ENCODE measurements around the gene RAB30. TPM values are rescaled to one million over a fixed set of nuclear protein-coding genes. Genes with fewer than 3 reads are reported as not detected.
"Not testable (repeated sequence)": the region's sequence is repeated elsewhere in the genome, so short reads cannot be mapped to it uniquely, and the experiment has no call there.

RAB30 gene
- total RNA-seq, 2 donors from 2014 or later = 15.3 to 19.0 TPM

DNA sequence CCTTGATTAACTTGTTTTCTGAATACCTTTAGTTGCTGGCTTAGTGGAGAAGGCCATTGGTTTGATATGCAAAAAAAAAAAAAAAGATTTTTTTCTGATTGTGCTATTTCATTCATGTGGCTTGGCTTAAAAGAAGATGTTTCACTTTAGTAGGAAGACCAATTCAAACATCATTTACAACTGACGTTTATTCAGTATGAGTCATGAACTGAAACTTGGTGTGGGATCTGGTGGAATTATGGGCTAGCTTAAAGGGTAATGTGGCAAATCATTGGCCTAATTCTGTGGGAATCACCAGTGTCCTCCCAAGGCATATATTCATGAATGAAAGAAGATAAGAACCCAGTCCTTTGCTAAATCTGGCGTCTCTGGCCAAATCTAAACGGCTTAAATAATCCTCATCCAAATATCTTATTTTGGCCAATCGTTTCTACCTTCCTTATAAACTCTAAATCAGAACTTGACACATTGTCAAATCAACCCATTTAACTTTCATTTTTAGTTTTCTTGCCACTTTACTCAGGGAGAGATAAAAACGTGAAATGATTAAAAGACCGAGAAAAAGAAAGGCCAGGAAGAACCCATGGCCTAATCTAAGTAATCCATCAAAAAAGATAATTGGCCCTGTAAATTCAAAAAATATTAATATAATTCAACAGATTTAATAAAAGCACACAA is 93.1 kb downstream of the RAB30 start:
- ATAC-seq (replicated peaks in 1 of 2) (peak; percentile 73 to 77), DNase-seq (peak in 1 of 2 donors; percentile 30)
- peaks cover 0 to 3% of the 10 kb centered on the region in 2 donors for H3K9me3 Mint-ChIP-seq
- H3K4me3 Mint-ChIP-seq = peak overlapping the region; percentile 55 to 64
- H3K4me1 Mint-ChIP-seq (ENCODE audit: low read depth) = peaks cover 57% of the 10 kb centered on the region
- H3K27ac Mint-ChIP-seq = peak overlapping the region; percentile 47
- H3K27me3 Mint-ChIP-seq (ENCODE audit: low read depth) = peaks cover 7% of the 10 kb centered on the region
- H3K36me3 Mint-ChIP-seq (ENCODE audit: insufficient read depth in 2 of 2) = peaks cover 11 to 13% of the 10 kb centered on the region in 2 donors

DNA sequence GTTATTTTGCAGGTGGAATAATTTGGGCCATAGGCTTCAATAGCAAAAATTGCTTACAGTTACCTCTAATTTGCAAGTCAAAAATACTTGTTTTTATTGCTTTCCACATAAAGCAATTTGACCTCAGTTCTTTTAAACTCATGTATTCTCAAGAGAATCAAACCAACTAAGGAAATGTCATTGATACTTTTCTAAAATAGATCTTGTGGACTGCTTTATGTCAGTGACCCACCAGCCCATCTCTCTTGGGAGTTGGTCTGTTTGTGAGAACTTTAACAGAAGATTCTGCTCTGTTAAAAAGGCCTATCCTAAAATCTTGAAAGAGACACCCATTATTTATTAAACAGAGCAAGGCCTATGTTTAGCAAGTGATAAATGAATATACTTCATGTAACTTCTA is 94.9 kb downstream of the RAB30 start:
- Mint-ChIP-seq H3K27me3 (ENCODE audit: low read depth) (peaks cover 10% of the 10 kb centered on the region), H3K36me3 (ENCODE audit: insufficient read depth in 2 of 2) (peaks cover 8 to 9% of the 10 kb centered on the region in 2 donors), H3K4me1 (ENCODE audit: low read depth) (peaks cover 69% of the 10 kb centered on the region), H3K27ac (no peak overlapping the region), H3K4me3 (no peak overlapping the region), H3K9me3 (peaks cover 0 to 3% of the 10 kb centered on the region in 2 donors)
- DNase-seq = no peak
- ATAC-seq (replicated peaks in 1 of 2) = no peak

DNA sequence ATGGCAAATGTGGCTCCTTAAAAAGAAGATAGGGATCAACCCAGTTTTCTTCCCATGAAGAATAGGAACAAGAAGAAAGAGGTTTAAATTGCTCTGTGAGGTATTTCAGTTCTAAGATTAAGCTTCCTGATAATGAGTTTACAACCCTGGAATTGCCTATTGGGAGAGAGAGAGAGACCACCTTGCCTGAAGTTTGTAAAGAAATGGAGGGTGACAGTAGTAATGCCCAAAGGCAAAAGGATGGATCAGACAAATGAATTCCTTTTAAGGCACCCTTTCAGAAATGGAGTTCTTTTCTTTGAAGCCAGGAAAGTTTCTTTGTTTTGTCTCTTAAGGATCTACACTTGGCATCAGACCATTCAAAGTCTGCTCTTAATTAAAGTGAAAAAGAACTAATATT is 95.8 kb downstream of the RAB30 start:
- H3K9me3 Mint-ChIP-seq = peaks cover 3% of the 10 kb centered on the region in 2 donors
- ATAC-seq (replicated peaks in 1 of 2) = no peak
- peaks cover 3 to 7% of the 10 kb centered on the region in 2 donors for H3K36me3 Mint-ChIP-seq (ENCODE audit: insufficient read depth in 2 of 2)
- peaks cover 73% of the 10 kb centered on the region for H3K4me1 Mint-ChIP-seq (ENCODE audit: low read depth)
- H3K27me3 Mint-ChIP-seq (ENCODE audit: low read depth) = peaks cover 10% of the 10 kb centered on the region
- H3K27ac Mint-ChIP-seq = no peak overlapping the region
- DNase-seq = no peak
- H3K4me3 Mint-ChIP-seq = no peak overlapping the region

DNA sequence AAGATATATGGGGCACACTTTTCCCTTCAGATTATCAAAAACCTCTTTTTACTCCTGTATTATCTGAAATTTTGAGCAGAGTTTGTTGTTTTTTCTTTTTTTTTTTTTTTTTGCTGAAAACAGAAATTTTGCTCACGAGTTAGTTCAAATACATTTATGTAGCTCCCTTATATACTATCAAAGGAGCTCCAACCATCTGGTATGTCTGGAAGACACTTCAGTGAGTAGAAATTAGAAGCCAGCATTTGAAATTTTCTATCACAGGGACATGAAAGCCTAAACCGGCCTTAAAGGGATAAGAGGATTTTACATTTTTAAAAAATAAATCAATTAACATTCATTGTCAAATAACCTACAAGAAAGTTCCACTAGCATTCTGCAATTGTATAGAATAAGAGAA is 96.8 kb downstream of the RAB30 start:
- no peak for DNase-seq
- Mint-ChIP-seq H3K4me3 (no peak overlapping the region), H3K27me3 (ENCODE audit: low read depth) (peaks cover 10% of the 10 kb centered on the region), H3K27ac (no peak overlapping the region), H3K36me3 (ENCODE audit: insufficient read depth in 2 of 2) (peaks cover 4% of the 10 kb centered on the region in 2 donors), H3K9me3 (peaks cover 3 to 4% of the 10 kb centered on the region in 2 donors), H3K4me1 (ENCODE audit: low read depth) (peaks cover 67% of the 10 kb centered on the region)
- ATAC-seq (replicated peaks in 1 of 2) = no peak

DNA sequence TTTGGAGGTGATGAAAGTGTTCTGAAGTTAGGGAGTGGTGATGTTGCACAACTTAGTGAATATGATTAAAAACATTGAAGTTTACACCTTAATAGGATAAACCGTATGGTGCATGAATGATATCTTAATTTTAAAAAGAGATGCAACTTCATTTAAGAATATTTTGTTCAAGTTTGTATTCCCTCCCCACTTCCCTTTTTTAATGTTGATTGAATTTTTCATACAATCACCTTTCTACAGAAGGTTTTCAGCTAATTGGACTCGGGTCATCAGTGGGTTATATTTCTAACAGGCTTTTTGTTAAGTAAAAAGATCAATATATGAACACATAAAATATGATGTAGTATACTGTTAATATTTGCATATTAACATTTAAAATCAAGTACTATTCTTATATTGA is 97.6 kb downstream of the RAB30 start:
- no peak overlapping the region for H3K4me3 Mint-ChIP-seq
- ATAC-seq (replicated peaks in 1 of 2) (no peak), DNase-seq (no peak)
- peaks cover 10% of the 10 kb centered on the region for H3K27me3 Mint-ChIP-seq (ENCODE audit: low read depth)
- H3K36me3 Mint-ChIP-seq (ENCODE audit: insufficient read depth in 2 of 2) = peaks cover 4% of the 10 kb centered on the region in 2 donors
- peaks cover 3 to 4% of the 10 kb centered on the region in 2 donors for H3K9me3 Mint-ChIP-seq
- peaks cover 67% of the 10 kb centered on the region for H3K4me1 Mint-ChIP-seq (ENCODE audit: low read depth)
- no peak overlapping the region for H3K27ac Mint-ChIP-seq

DNA sequence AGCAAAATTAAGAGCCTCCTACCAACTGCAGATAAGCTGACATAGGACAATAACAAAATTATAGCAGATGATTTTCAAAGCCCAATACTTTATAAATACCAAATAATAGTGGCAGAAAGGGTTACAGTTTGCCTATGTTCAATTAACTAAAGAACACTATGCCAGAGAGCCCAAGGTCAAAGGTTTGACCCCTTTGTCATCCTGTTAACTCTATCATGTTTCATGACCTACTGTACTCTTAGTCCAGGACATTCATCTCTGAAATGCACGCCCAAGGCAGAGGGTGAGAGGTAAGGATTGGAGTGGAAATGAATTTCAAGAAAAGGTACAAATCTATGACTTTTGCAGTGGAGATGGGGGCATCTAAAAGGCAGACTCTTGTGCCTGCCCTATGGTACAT is 99.6 kb downstream of the RAB30 start:
- DNase-seq = no peak
- peaks cover 10% of the 10 kb centered on the region for H3K27me3 Mint-ChIP-seq (ENCODE audit: low read depth)
- peaks cover 3 to 4% of the 10 kb centered on the region in 2 donors for H3K36me3 Mint-ChIP-seq (ENCODE audit: insufficient read depth in 2 of 2)
- H3K27ac Mint-ChIP-seq = no peak overlapping the region
- peaks cover 53% of the 10 kb centered on the region for H3K4me1 Mint-ChIP-seq (ENCODE audit: low read depth)
- peak overlapping the region; percentile 68 to 78 for H3K4me3 Mint-ChIP-seq
- ATAC-seq (replicated peaks in 1 of 2) = peak in 1 of 2 donors; percentile 14
- H3K9me3 Mint-ChIP-seq = peaks cover 6 to 9% of the 10 kb centered on the region in 2 donors

DNA sequence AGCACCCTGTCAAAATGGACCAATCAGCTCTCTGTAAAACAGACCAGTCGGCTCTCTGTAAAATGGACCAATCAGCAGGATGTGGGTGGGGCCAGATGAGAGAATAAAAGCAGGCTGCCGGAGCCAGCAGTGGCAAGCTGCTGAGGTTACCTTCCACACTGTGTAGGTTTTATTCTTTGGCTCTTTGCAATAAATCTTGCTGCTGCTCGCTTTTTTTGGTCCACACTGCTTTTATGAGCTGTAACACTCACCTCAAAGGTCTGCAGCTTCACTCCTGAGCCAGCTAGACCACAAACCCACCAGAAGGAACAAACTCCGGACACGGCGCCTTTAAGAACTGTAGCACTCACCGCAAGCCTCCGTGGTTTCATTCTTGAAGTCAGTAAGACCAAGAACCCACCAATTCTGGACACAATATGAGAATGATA is 100.2 kb downstream of the RAB30 start:
- H3K36me3 Mint-ChIP-seq (ENCODE audit: insufficient read depth in 2 of 2); H3K9me3 Mint-ChIP-seq: not testable (repeated sequence)
- Mint-ChIP-seq H3K4me3 (peak overlapping the region; percentile 68 to 78), H3K4me1 (ENCODE audit: low read depth) (peaks cover 47% of the 10 kb centered on the region), H3K27ac (peak overlapping the region; percentile 36), H3K27me3 (ENCODE audit: low read depth) (peaks cover 10% of the 10 kb centered on the region)
- ATAC-seq (replicated peaks in 1 of 2) = peak; percentile 84 to 87
- peak; percentile 59 to 66 for DNase-seq

DNA sequence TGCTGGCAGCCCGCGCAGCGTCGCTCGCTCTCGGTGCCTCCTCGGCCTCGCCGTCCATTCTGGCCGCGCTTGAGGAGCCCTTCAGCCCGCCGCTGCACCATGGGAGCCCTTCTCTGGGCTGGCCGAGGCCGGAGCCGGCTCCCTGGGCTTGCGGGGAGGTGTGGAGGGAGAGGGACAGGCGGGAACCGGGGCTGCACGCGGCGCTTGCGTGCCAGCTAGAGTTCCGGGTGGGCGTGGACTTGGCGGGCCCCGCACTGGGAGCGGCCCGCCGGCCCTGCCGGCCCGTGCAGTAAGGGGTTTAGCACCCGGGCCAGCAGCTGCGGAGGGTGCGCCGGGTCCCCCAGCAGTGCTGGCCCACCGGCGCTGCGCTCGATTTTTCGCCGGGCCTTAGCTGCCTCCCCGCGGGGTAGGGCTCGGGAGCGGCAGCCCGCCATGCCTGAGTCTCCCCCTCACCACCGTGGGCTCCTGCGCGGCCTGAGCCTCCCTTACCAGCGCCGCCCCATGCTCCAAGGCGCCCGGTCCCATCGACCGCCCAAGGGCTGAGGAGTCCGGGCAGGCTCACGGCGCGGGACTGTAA is 101.1 kb downstream of the RAB30 start:
- DNase-seq; H3K36me3 Mint-ChIP-seq (ENCODE audit: insufficient read depth in 2 of 2); H3K27ac Mint-ChIP-seq; H3K9me3 Mint-ChIP-seq; H3K4me3 Mint-ChIP-seq: not testable (repeated sequence)
- ATAC-seq (replicated peaks in 1 of 2) = peak in 1 of 2 donors; percentile 14
- Mint-ChIP-seq H3K4me1 (ENCODE audit: low read depth) (peaks cover 46% of the 10 kb centered on the region), H3K27me3 (ENCODE audit: low read depth) (peaks cover 10% of the 10 kb centered on the region)

DNA sequence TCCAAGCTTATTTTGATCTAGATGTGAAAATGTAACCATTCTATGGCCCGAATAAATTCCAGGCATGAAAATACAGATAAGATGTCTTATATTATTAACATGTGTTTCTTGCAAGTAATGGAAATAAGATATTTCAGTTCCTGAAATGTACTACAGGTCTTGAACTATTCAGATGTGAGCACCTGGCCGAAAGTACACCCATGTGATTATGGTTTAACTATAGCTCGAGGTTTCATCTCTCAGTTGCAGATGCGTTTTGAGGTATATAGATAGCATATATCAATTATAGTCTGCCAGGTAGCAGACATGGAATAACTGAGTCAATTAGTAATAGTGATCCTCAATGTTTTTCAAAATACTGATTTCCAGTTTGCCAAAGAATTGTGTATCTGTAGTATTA is 101.9 kb downstream of the RAB30 start:
- Mint-ChIP-seq H3K4me1 (ENCODE audit: low read depth) (peaks cover 53% of the 10 kb centered on the region), H3K27ac (no peak overlapping the region), H3K4me3 (no peak overlapping the region), H3K27me3 (ENCODE audit: low read depth) (peaks cover 10% of the 10 kb centered on the region), H3K36me3 (ENCODE audit: insufficient read depth in 2 of 2) (peaks cover 0 to 1% of the 10 kb centered on the region in 2 donors), H3K9me3 (peaks cover 6 to 7% of the 10 kb centered on the region in 2 donors)
- peak in 1 of 2 donors; percentile 34 for ATAC-seq (replicated peaks in 1 of 2)
- no peak for DNase-seq

DNA sequence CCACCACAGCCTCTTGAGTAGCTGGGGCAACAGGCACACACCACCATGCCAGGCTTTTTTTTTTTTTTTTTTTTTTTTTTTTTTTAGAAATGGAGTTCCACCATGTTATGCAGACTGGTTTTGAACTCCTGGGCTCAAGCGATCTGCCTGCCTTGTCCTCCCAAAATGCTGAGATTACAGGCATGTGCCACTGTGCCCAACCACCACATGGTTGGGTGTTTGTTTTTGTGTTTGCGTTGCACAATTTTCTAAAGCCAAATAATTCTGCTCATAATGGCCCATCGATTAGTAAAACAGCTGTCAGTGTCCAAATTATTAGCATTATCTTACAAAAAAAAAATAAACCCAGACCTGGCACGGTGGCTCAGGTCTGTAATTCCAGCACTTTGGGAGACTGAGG is 104.3 kb downstream of the RAB30 start:
- Mint-ChIP-seq H3K4me1 (ENCODE audit: low read depth) (peaks cover 52% of the 10 kb centered on the region), H3K27ac (no peak overlapping the region), H3K27me3 (ENCODE audit: low read depth) (no peaks in the 10 kb centered on the region), H3K4me3 (no peak overlapping the region), H3K36me3 (ENCODE audit: insufficient read depth in 2 of 2) (peaks cover 0 to 2% of the 10 kb centered on the region in 2 donors), H3K9me3 (peaks cover 6 to 7% of the 10 kb centered on the region in 2 donors)
- no peak for ATAC-seq (replicated peaks in 1 of 2)
- DNase-seq = no peak

DNA sequence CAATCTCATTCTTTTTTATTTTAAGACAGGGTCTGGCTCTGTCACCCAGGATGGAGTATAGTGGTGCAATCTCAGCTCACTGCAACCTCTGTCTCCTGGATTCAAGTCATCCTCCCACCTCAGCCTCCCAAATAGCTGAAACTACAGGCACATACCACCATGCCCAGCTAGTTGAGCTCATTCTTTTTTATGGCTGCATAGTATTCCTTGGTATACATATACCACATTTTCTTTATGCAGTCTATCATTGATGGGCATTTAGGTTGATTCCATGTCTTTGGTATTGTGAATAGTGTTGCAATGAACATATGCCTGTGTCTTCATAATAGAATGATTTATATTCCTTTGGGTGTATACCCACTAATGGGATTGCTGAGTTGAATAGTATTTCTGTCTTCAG is 109.7 kb downstream of the RAB30 start:
- not testable (repeated sequence) for H3K27me3 Mint-ChIP-seq (ENCODE audit: low read depth); H3K9me3 Mint-ChIP-seq; ATAC-seq (replicated peaks in 1 of 2); H3K4me3 Mint-ChIP-seq; DNase-seq; H3K36me3 Mint-ChIP-seq (ENCODE audit: insufficient read depth in 2 of 2); H3K27ac Mint-ChIP-seq
- peaks cover 57% of the 10 kb centered on the region for H3K4me1 Mint-ChIP-seq (ENCODE audit: low read depth)

DNA sequence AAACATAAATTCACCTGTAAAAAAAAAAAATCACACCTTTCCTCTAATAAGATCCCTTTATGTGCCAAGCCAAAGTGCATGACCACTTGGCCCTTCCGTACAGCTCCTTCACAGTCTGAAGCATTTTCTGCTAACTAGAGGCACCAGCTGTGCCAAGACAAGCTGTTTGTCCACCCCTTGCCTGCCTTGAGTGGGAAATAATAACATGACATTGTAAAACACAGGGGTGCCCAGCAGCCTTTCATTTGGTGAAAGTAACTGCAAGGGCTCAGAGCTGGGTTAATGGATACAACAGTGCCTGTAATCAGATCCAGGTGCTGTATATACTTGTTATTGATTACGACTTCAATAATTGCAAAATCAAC is 110.9 kb downstream of the RAB30 start:
- no peak overlapping the region for H3K27ac Mint-ChIP-seq
- H3K27me3 Mint-ChIP-seq (ENCODE audit: low read depth) = no peaks in the 10 kb centered on the region
- peaks cover 66% of the 10 kb centered on the region for H3K4me1 Mint-ChIP-seq (ENCODE audit: low read depth)
- no peak for DNase-seq
- peaks cover 5 to 12% of the 10 kb centered on the region in 2 donors for H3K36me3 Mint-ChIP-seq (ENCODE audit: insufficient read depth in 2 of 2)
- H3K9me3 Mint-ChIP-seq = peaks cover 4% of the 10 kb centered on the region in 2 donors
- H3K4me3 Mint-ChIP-seq = peak overlapping the region; percentile 61 to 81
- peak in 1 of 2 donors; percentile 2 for ATAC-seq (replicated peaks in 1 of 2)

DNA sequence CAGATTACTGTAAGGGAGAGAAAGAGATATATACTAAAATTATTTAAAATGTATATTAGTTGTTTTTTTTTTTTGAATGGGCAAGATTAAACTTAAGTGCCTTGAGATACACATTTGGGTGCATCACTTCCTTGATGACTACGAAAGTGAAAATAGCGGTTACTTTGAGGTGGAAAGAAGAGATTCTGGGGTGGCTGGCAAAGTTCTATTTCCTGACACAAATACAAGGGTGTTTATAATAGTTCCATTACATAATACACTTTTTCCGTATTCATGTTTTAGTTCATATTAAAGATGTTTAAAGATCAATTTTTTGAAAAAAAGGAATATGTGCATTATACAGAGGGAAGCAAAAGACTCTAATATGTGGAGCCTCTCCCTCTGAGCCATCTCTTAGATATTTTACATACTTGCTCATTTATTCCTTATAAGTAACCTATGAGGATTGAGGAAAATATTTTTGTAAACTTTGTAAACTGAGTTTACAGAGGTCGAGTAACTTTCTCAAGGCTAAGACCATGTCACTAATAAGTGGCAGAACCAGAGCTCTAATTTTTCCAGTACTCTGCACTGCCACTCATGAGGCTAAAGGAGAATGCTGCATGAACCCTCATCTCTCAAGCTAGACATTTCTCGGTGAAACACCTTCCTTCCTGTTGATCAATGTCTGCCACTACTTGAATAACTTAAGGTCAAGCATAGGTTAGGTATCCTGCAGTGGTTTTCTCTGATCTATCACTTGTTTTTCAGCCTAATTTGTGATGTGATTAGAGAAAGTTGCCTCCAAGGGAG is 111.5 kb downstream of the RAB30 start:
- peak overlapping the region; percentile 61 to 81 for H3K4me3 Mint-ChIP-seq
- H3K36me3 Mint-ChIP-seq (ENCODE audit: insufficient read depth in 2 of 2) = peaks cover 7 to 15% of the 10 kb centered on the region in 2 donors
- H3K9me3 Mint-ChIP-seq = peaks cover 6% of the 10 kb centered on the region in 2 donors
- no peaks in the 10 kb centered on the region for H3K27me3 Mint-ChIP-seq (ENCODE audit: low read depth)
- H3K4me1 Mint-ChIP-seq (ENCODE audit: low read depth) = peaks cover 66% of the 10 kb centered on the region
- DNase-seq (peak; percentile 35 to 36), ATAC-seq (replicated peaks in 1 of 2) (peak; percentile 84 to 88)
- peak overlapping the region; percentile 4 for H3K27ac Mint-ChIP-seq
